ENCODE results near the gene OSGEP.

- no peak for TF ChIP-seq CTCF (IDR thresholded peaks at IDR 0.05)
- TF ChIP-seq POLR2A (IDR thresholded peaks at IDR 0.05), result no peak
Observed at GRCh38 chr14:20493634-20494033, 39.0 kb upstream of the OSGEP start.
